Gastrocnemius medialis (tissue), 4 donors: ENCODE measurements around the gene TNFRSF1A. TPM values are rescaled to one million over a fixed set of nuclear protein-coding genes. Genes with fewer than 3 reads are reported as not detected.

Source experiments
- ATAC-seq, 2 donors: fragments of 150-250 bp; one replicate each; pipeline ENCODE4 v1.9.1; 2016
- DNase-seq, 2 donors: peaks; one replicate each; pipeline ENCODE4 v3.0.0-alpha.2; 2019
- H3K27ac ChIP-seq, 4 donors: fragments of 200-600 bp; sonication (generic); 1 replicate in 1 of 4; 2 replicates in 3 of 4; pipeline ENCODE4 v1.5.1; 2016 to 2018; ENCODE audit warnings: mild to moderate bottlenecking in 2 of 4, moderate library complexity in 1 of 4
- H3K27me3 ChIP-seq, 3 donors: fragments of 200-600 bp; sonication (generic) in 2 of 3; 1 replicate in 1 of 3; 2 replicates in 2 of 3; pipeline versions ENCODE4 v1.5.1 to v1.6.0; 2016 to 2019; ENCODE audit warnings: mild to moderate bottlenecking in 1 of 3, moderate library complexity in 1 of 3
- H3K36me3 ChIP-seq, 2 donors: fragments of 200-600 bp; sonication (generic) in 1 of 2; one replicate each; pipeline ENCODE4 v1.5.1; 2017 to 2018
- H3K4me1 ChIP-seq, 2 donors: fragments of 200-600 bp; sonication (generic) in 1 of 2; one replicate each; pipeline ENCODE4 v1.5.1; 2016 to 2017; ENCODE audit warnings: mild to moderate bottlenecking in 2 of 2
- H3K4me3 ChIP-seq, 4 donors: fragments of 200-600 bp; sonication (generic) in 3 of 4; 1 replicate in 1 of 4; 2 replicates in 3 of 4; pipeline ENCODE4 v1.5.1; 2016 to 2019; ENCODE audit warnings: mild to moderate bottlenecking in 2 of 4
- H3K9me3 ChIP-seq, 3 donors: fragments of 200-600 bp; sonication (generic) in 2 of 3; 1 replicate in 1 of 3; 2 replicates in 2 of 3; pipeline ENCODE4 v1.5.1; 2016 to 2019
- CTCF ChIP-seq, 5 experiments: fragments of 450-650 bp in 3 of 5; fragments of 200-600 bp in 2 of 5; sonication (generic) in 2 of 5; IDR thresholded peaks in 4 of 5; conservative IDR thresholded peaks in 1 of 5; 1 replicate in 4 of 5; 2 replicates in 1 of 5; pipeline ENCODE4 v1.5.1; 2016 to 2019; ENCODE audit warnings: antibody characterized with exemption in 5 of 5, mild to moderate bottlenecking in 3 of 5, moderate library complexity in 3 of 5
- POLR2A ChIP-seq, 2 donors: fragments of 450-650 bp; IDR thresholded peaks; one replicate each; pipeline ENCODE4 v1.6.1; 2017; ENCODE audit warnings: antibody characterized with exemption in 2 of 2, mild to moderate bottlenecking in 2 of 2, moderate library complexity in 2 of 2
- in situ Hi-C, 4 donors: fragments of 200-750 bp; cut with MboI; loops; one replicate each; pipeline versions ENCODE4 v1.15.0 to v1.8.0; 2017; ENCODE audit warnings: low sequenced_read_pairs in 4 of 4
- intact Hi-C: fragments of 100-400 bp; cut with DNase I; formaldehyde crosslinking; loops from one replicate; pipeline ENCODE4 v1.15.1; 2023; ENCODE audit warnings: low total_unique reads
- total RNA-seq, 4 donors: library from RNA; depleted of rRNA; stranded (reverse); fragments of >200 nt; gene quantifications; one replicate each; pipeline versions ENCODE4 v1.1.0 to v1.2.3, GENCODE V29; 2016

TNFRSF1A gene
- 100 to 1,000 TPM; 103 to 220 (median 193) TPM for total RNA-seq

DNA sequence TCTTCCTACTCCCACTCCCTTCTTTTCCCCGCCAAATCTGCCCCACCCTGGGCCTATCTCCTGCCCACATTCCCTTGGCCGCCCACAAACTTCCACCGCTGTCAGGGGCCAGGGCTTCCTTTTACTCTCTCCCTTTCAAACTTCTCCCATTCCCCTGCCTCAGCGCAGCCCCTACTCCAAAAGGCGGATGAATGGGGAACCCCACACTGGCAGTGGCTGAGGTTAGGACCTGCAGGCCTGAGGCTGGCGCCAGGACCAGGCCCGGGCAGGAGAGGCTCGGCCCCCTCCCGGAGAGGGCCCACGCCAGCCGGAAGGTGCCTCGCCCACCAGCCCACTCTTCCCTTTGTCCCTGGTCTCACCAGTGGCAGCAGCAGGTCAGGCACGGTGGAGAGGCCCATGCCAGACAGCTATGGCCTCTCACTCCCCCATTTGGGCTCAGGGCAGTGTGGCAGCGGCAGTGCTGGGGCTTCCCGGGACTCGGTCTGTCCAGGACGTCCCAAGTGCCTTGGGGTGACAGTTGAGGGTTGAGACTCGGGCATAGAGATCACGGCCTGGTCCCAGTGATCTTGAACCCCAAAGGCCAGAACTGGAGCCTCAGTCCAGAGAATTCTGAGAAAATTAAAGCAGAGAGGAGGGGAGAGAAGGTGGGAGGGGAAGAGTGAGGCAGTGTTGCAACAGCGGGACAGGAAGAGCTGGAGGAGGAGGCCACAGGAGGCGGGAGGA is at the start of gene TNFRSF1A:
TNFRSF1A (minus strand) TSS at position 660 of the 723 bp plus-strand sequence; CDS start at position 398, 262 bp downstream.
- Histone ChIP-seq H3K9me3 (no peaks in the 10 kb centered on the region), H3K4me3 (peak within 1 kb of the TSS; percentile 58 to 99 (median 81)), H3K27ac (peak within 1 kb of the TSS; percentile 92 to 99 (median 96)), H3K27me3 (no peaks in the 10 kb centered on the region), H3K4me1 (peaks cover 55 to 59% of the 10 kb centered on the region in 2 donors), H3K36me3 (no peaks in the 10 kb centered on the region)
- ATAC-seq (peak; percentile 87 to 88), DNase-seq (peak; percentile 80 to 84)
- intact Hi-C loops (loop anchor here (2.0 to 5.0 kb wide), 3 partner anchors 15 to 111 kb away; partner anchors contain the start of gene TAPBPL), in situ Hi-C loops (loop anchor here in 1 of 4 donors (25.0 kb wide), 1 partner anchor 121 kb away; the partner anchor contains the start of genes TAPBPL and VAMP1)
- TF ChIP-seq CTCF (IDR thresholded peaks at IDR 0.05 in 4 of 5, conservative IDR thresholded peaks at IDR 0.05 in 1 of 5) (no peak), POLR2A (IDR thresholded peaks at IDR 0.05) (peak; percentile 63 to 71)

- no peak for ATAC-seq
- H3K4me1 ChIP-seq = peaks cover 4 to 17% of the 10 kb centered on the region in 2 donors
- intact Hi-C loops = no loop called here
These were observed 49.1 kb upstream of the TNFRSF1A start for GRCh38 chr12:6391013-6391412.

GRCh38 chr12:6390084-6390799 is 48.4 kb upstream of the TNFRSF1A start:
- DNase-seq = no peak
- intact Hi-C loops (no loop called here), in situ Hi-C loops (no loop called here)
- no peak for ATAC-seq
- H3K27ac ChIP-seq = no peak overlapping the region
- no peaks in the 10 kb centered on the region for H3K9me3 ChIP-seq
- no peak overlapping the region for H3K4me3 ChIP-seq
- TF ChIP-seq POLR2A (IDR thresholded peaks at IDR 0.05) = no peak
- TF ChIP-seq CTCF (IDR thresholded peaks at IDR 0.05 in 4 of 5, conservative IDR thresholded peaks at IDR 0.05 in 1 of 5) = no peak
- peaks cover 0 to 79% of the 10 kb centered on the region in 2 donors for H3K36me3 ChIP-seq
- no peaks in the 10 kb centered on the region for H3K27me3 ChIP-seq
- H3K4me1 ChIP-seq = peaks cover 5 to 20% of the 10 kb centered on the region in 2 donors

More at GRCh38 chr12:6391013-6391412, 49.1 kb upstream of the TNFRSF1A start:
- no peak for DNase-seq
- no peaks in the 10 kb centered on the region for H3K27me3 ChIP-seq
- TF ChIP-seq POLR2A (IDR thresholded peaks at IDR 0.05) (no peak), CTCF (IDR thresholded peaks at IDR 0.05 in 4 of 5, conservative IDR thresholded peaks at IDR 0.05 in 1 of 5) (no peak)
- in situ Hi-C loops = no loop called here
- H3K36me3 ChIP-seq = peaks cover 0 to 79% of the 10 kb centered on the region in 2 donors
- no peak overlapping the region for H3K27ac ChIP-seq
- no peaks in the 10 kb centered on the region for H3K9me3 ChIP-seq
- no peak overlapping the region for H3K4me3 ChIP-seq

- Histone ChIP-seq H3K36me3 (peaks cover 0 to 58% of the 10 kb centered on the region in 2 donors), H3K27ac (no peak overlapping the region), H3K4me1 (peaks cover 26 to 37% of the 10 kb centered on the region in 2 donors), H3K4me3 (no peak overlapping the region), H3K9me3 (no peaks in the 10 kb centered on the region), H3K27me3 (no peaks in the 10 kb centered on the region)
- no peak for DNase-seq
- ATAC-seq = no peak
- intact Hi-C loops = no loop called here
- TF ChIP-seq CTCF (IDR thresholded peaks at IDR 0.05 in 4 of 5, conservative IDR thresholded peaks at IDR 0.05 in 1 of 5) = no peak
- TF ChIP-seq POLR2A (IDR thresholded peaks at IDR 0.05) = no peak
- in situ Hi-C loops = loop anchor here in 2 of 4 donors (10.0 kb wide), 2 partner anchors 53 to 63 kb away; no protein-coding TSS in a partner anchor
These were observed 45.7 kb upstream of the TNFRSF1A start for GRCh38 chr12:6387541-6387940.
